Fibroblast of skin of abdomen (primary cell): ENCODE data around the gene SLC25A42.
"Not testable (repeated sequence)": the region's sequence is repeated elsewhere in the genome, so short reads cannot be mapped to it uniquely, and the experiment has no call there.

Experiments
- DNase-seq: peaks from one replicate; pipeline ENCODE4 v3.0.0-alpha.2; 2013

SLC25A42 gene

GRCh38 chr19:19138109-19138981, 74.6 kb downstream of the SLC25A42 start, which contains the start of gene TMEM161A:
TMEM161A (minus strand) TSS chr19:19138478; CDS start chr19:19138428, 50 bp downstream.
- peak; percentile 99 for DNase-seq

GRCh38 chr19:19139876-19140229, 76.1 kb downstream of the SLC25A42 start:
- DNase-seq = no peak

- DNase-seq = peak; percentile 16
Measured at GRCh38 chr19:19140476-19140875, 76.7 kb downstream of the SLC25A42 start.

GRCh38 chr19:19142347-19142746, 78.6 kb downstream of the SLC25A42 start:
- no peak for DNase-seq

GRCh38 chr19:19145281-19145680, 81.5 kb downstream of the SLC25A42 start:
- no peak for DNase-seq

- DNase-seq = peak; percentile 53
Measured at GRCh38 chr19:19145684-19146608, 82.2 kb downstream of the SLC25A42 start.

- DNase-seq = no peak
Measured at GRCh38 chr19:19146865-19147264, 83.1 kb downstream of the SLC25A42 start.

GRCh38 chr19:19147344-19147743, 83.5 kb downstream of the SLC25A42 start:
- no peak for DNase-seq

- not testable (repeated sequence) for DNase-seq
Measured at GRCh38 chr19:19148504-19148903, 84.7 kb downstream of the SLC25A42 start.

- DNase-seq = no peak
Measured at GRCh38 chr19:19149435-19149834, 85.6 kb downstream of the SLC25A42 start.

GRCh38 chr19:19151418-19151817, 87.6 kb downstream of the SLC25A42 start:
- DNase-seq = no peak

- no peak for DNase-seq
Measured at GRCh38 chr19:19152668-19153384, 89.0 kb downstream of the SLC25A42 start.

- no peak for DNase-seq
Measured at GRCh38 chr19:19154768-19155494, 91.1 kb downstream of the SLC25A42 start.

- DNase-seq = no peak
Measured at GRCh38 chr19:19155495-19156219, 91.9 kb downstream of the SLC25A42 start.

GRCh38 chr19:19157808-19158207, 94.0 kb downstream of the SLC25A42 start:
- DNase-seq = no peak

GRCh38 chr19:19159534-19159933, 95.7 kb downstream of the SLC25A42 start:
- DNase-seq = no peak

- no peak for DNase-seq
Measured at GRCh38 chr19:19160461-19161035, 96.8 kb downstream of the SLC25A42 start.

- no peak for DNase-seq
Measured at GRCh38 chr19:19162495-19162894, 98.7 kb downstream of the SLC25A42 start.
